HG03060 (cell line): ENCODE results near the gene LAMA3.

Experiments used
- ATAC-seq: cut with Tn5 transposase; IDR thresholded peaks from one replicate; pipeline ENCODE4 v1.9.1; 2021; ENCODE audit warnings: low read depth, moderate number of reproducible peaks; ENCODE audit not compliant: unreplicated experiment

LAMA3 gene

DNA sequence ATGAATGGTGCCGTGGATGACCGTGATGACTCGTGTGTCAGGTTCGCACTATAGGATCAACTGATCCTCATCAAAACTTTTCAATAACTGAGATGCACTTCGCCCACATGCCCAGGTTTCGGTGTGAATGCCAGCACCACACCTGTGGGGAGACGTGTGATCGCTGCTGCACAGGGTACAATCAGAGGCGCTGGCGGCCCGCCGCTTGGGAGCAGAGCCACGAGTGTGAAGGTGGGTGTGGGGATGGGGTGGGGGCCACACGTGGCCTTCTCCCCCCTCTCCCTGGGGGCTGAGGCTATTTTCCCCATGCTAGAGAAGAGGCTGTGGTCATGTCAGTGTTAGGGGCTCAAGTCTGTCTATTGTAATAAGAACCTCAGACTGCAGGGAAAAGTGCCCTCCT lies 69.0 kb downstream of the LAMA3 start:
- no peak for ATAC-seq

- ATAC-seq = no peak
Observed at GRCh38 chr18:23761941-23762340, 72.7 kb downstream of the LAMA3 start.

DNA sequence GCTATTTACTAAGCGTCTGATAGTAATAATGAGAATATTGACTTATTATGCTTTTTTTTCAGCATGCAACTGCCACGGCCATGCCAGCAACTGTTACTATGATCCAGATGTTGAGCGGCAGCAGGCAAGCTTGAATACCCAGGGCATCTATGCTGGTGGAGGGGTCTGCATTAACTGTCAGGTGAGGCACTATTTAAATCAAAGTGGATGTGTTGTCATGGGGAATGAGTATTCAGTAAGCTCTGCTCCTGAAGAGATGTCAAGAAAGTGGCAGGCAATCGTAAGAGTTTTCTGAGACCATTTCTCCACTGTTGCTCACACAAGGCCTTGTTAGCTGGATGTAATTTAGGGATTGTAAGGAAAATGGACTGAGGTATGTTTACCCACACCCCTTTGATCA lies 74.1 kb downstream of the LAMA3 start:
- ATAC-seq = no peak

GRCh38 chr18:23765931-23766330 lies 76.7 kb downstream of the LAMA3 start:
- no peak for ATAC-seq

GRCh38 chr18:23772327-23773024 lies 83.2 kb downstream of the LAMA3 start:
- ATAC-seq = no peak

DNA sequence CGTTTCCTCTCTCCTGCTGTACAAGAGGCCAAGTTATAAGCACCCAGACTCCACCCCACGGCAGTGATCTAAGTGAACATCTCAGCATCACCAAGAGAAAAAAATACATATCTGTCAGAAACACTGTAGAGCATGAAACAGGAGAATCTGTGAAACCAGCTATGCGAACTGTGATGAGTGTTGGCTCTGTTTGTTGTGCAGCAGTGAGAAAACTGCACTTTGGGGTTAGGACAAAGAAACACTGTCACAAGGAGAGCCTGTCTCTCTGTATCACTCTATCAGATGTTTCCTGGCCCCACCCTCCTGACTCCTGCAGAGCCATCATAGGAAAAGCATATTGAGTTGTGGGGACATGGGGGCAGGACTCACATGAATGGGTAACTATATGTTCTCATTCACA lies 87.1 kb downstream of the LAMA3 start:
- no peak for ATAC-seq

- no peak for ATAC-seq
Observed at GRCh38 chr18:23778828-23779227, 89.6 kb downstream of the LAMA3 start.

DNA sequence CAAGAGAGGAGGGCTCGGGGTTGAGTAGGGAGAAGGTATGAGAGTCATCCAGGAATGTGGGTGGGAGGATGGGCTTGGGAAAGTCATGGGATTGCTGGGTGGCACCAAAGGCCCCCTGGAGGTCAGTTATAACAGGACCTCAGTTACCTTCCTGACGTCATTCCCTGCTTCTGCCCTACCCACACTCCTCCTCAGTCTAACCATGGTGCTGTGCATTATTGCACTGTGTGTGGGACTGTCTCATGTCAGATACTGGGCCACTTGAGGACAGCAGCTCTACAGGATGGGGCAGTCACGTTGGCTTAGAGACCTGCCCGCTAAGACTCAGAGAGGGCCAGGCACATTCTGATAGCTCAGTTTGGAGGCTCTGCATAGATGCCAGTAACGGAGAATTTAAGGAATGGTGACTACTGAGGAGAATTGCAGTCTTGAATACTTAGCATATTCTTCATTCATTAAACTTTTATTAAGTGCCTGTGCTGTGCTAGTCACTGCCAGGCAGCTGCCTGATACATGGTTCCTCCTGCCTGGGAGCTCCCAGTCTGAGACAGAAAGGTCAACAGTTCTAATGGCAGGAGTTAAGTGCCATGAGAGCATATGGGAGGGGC lies 90.5 kb downstream of the LAMA3 start:
- ATAC-seq = no peak

GRCh38 chr18:23784832-23785245 lies 95.6 kb downstream of the LAMA3 start:
- ATAC-seq = no peak

- no peak for ATAC-seq
Observed at GRCh38 chr18:23793051-23793450, 103.8 kb downstream of the LAMA3 start.

DNA sequence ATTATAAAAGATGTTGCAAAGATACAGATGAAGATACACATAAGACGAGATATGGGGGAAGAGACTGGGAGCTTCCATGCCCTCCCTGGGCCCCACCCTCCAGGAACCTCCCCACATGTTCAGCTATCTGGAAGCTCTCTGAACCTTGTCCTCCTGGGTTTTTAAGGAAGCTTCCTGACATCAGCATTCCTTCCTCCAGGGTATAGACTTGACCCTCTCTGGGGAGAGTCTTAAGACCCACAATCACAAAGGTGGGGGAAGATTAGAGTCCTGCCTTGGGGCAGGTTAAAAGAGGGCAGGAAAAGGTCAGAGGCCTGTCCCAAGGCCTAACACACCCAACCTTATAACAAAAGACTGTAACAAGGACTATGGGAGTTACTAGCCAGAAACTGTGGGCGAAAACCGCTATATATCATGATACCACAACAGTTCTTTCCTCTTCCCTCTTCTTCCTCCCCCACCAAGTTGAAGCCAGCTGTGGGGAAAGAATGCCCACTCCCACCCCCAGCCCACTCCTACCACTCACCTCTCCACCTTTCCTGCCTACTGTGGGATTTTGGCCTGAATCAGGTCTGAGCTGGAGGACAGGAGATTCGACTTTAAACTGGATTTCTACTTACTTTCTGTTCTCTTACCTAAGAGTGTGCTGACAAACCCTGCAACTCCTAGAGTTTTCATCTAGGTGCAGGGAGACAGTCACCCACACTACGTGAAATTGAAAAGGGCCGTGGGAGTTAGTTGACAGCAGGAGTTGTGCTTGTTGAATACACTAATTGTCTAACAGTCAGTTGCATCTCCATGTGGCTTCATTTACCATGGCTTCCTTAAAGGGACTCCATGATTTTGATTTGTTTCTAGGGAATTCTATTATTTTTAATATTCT lies 105.0 kb downstream of the LAMA3 start:
- no peak for ATAC-seq

GRCh38 chr18:23798249-23798648 lies 109.0 kb downstream of the LAMA3 start:
- no peak for ATAC-seq

- no peak for ATAC-seq
Observed at GRCh38 chr18:23798824-23799223, 109.6 kb downstream of the LAMA3 start.

GRCh38 chr18:23799540-23799939 lies 110.3 kb downstream of the LAMA3 start:
- ATAC-seq = no peak

DNA sequence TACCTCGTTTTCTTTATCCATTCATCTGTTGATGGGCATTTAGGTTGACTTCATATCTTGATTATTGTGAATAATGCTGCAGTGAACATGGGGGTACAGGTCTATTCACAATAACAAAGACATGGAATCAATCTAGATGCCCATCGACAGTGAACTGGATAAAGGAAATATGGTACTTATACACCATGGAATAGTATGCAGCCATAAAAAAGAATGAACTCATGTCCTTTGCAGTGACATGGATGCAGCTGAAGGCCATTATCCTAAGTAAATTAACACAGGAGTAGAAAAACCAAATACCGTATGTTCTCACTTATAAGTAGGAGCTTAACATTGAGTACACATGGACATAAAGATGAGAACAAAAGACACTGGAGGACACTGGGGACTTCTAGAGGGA lies 111.6 kb downstream of the LAMA3 start:
- no peak for ATAC-seq

DNA sequence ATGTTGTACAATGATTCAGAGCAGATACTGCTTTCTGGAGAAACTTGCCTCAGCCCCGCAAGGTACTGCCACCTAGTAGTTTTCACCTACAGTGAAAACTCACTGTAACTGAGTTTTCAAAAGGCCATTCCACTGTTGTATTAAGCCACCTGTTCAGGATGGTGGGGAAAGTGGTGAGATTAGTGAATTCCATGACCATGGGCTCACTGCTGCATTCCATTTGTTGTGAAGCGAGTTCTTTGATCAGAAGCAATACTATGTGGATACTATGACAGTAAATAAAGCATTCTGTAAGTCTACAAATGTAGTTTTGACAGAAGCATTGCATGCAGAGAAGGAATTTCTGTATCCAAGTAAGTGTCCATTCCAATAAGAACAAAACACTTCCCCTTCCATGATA lies 113.6 kb downstream of the LAMA3 start:
- ATAC-seq = no peak

- no peak for ATAC-seq
Observed at GRCh38 chr18:23803755-23804154, 114.5 kb downstream of the LAMA3 start.

- no peak for ATAC-seq
Observed at GRCh38 chr18:23805898-23806297, 116.6 kb downstream of the LAMA3 start.

- ATAC-seq = no peak
Observed at GRCh38 chr18:23809415-23809814, 120.2 kb downstream of the LAMA3 start.

- ATAC-seq = no peak
Observed at GRCh38 chr18:23810396-23810795, 121.1 kb downstream of the LAMA3 start.

GRCh38 chr18:23811176-23811575 lies 121.9 kb downstream of the LAMA3 start:
- no peak for ATAC-seq
